ENCODE data around the gene PHLDA1.

PHLDA1 gene

GRCh38 chr12:76031414-76032042, at the start of gene PHLDA1:
Gene PHLDA1, minus strand, starts transcription at chr12:76031776.
- DNase-seq (ENCODE audit: low read depth): peak; percentile 94

GRCh38 chr12:76080729-76081415, 49.3 kb upstream of the PHLDA1 start:
- no peak for DNase-seq (ENCODE audit: low read depth)

DNA sequence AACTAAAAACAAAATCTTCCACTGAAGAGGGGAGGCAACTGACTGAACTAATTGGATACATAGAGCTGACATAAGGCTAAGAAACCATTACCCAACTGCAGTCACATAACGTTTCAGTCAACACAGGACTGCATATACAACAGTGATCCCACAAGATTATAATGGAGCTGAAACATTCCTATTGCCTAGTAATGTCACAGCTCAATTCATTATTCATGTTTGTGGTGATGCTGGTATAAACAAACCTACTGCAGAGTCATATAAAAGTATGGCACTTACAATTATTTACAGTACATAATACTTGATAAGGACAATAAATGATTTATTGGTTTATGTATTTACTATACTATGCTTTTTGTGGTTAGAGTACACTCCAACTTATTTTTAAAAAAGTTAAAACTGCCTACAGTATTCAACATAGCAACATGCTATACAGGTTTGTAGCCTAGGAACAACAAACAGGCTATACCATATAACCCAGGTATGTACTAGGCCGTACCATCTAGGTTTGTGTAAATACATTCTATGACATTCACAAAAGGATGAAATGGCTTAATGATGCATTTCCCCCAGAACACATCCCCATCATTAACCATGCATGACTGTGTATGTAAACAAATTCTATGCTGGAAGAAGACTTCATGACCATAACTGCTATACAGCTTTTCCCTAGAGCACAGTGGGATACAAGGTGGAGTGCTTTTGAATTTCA, 48.6 kb upstream of the PHLDA1 start:
- no peak for DNase-seq (ENCODE audit: low read depth)

GRCh38 chr12:76078748-76079147, 47.2 kb upstream of the PHLDA1 start:
- no peak for DNase-seq (ENCODE audit: low read depth)

GRCh38 chr12:76075448-76075847, 43.9 kb upstream of the PHLDA1 start:
- DNase-seq (ENCODE audit: low read depth): no peak

DNA sequence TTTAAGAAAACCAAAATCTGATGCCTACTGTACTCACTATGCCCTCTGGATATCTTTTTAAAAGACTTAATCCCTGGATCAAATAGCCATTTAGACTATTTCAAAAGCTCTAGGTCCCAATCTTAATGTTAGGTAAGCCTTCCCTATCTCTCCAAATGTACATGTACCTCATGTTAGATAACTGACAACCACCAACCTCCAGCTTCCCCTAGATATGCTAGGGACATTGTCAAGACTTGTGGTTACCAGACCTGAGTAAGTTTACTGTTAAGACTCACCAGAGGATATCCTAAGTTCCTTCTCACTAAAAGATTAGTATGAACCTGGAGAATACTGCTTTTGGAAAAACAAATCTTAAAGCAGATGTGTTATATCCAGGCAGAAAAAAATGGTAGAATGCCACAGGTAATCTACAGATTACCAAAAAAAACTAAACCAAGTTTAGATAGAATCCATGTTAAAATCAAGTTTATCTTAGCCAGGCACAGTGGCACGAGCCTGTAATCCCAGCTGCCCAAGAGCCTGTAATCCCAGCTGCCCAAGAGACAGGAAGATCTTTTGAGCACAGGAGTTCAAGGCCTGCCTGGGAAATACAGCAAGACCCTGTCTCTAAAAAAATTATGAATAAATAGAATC, 43.2 kb upstream of the PHLDA1 start:
- no peak for DNase-seq (ENCODE audit: low read depth)

DNA sequence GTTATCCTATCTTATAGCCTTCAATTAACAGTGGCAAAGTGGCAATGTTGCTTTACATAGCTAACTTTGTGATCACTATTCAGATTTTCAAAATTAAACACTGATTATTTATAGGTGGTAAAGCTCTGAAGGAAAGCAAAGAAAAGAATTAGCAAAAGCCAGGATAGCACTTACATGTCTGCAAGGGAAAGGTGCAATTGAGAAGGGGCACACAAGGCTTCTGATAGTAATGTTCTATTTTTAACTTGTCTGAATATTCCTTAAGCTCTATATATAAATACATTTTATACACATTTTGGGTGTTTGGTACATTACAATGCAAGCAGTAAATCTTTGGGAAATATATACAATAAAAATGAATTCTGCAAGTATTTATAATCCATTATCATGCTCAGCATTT, 42.0 kb upstream of the PHLDA1 start:
- no peak for DNase-seq (ENCODE audit: low read depth)

DNA sequence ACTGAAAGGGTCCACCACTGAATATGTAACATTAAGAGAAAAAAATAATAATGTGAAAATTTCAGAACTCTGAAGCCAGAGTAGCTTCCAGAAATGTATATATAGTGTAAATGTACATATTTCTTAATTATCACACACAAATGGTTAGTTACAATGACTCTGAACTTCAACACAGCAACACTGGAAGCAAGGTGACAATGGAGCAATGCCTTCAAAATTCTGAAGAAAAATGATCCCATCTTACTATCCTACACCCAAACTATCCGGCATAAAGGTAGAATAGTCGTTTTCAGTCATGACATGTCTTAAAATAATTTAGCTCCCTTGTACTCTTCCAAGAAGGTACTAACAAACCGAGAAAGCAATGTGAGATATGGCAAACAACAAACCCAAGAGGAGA, 41.0 kb upstream of the PHLDA1 start:
- DNase-seq (ENCODE audit: low read depth): no peak

GRCh38 chr12:76069339-76069738, 37.8 kb upstream of the PHLDA1 start:
- no peak for DNase-seq (ENCODE audit: low read depth)

DNA sequence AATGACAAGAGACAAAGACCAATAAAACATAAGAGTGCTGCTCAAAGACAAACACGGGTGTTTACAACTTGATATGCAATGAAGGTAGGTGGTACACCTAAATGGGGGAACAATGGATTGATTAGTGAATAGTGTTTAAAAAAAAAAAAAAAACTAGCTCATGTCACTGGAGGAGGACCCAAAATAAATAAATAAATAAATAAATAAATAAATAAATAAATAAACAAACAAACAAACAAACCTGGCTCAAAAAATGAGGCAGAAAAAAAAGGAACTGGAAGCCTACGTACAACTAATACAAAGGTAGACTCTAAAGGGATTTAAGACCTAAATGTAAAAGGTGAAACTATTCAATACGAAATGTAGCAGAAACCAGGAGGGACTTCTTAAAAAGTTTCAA, 34.3 kb upstream of the PHLDA1 start:
- no peak for DNase-seq (ENCODE audit: low read depth)

DNA sequence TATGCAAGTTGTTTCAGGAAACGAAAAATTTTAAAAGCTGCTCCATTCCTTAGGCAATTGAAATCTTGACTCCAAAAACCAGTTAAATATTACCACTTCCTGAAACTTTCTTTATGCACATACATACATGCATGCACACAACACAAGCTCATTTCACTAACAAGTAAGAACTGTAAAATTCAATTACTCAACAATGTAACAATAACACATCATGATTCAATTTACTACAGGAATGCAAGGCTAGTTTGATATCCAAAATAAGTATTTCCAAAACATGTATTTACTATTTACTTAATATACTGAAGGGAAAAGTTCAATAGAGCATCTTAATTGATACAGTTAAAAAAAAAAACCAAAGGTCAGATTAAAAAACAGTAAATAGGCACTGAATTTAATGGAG, 33.3 kb upstream of the PHLDA1 start:
- no peak for DNase-seq (ENCODE audit: low read depth)

DNA sequence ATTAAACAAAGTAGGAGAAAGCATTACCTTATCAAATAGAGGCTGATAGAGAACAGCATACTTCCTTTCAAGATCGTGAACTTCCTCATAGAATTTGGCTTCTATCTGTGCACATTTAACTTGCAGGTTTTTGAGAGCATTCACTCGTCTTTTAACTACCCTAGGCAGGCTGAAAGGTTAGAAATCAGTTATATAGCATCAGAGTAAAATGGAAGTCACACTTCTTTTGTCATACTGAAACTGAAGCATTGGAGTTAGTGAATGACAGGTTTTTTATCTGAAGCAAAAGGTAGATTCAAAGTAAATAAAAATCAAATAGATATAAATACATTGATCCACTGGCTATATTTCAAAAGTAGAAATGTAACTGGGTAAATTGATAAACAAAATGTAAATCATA, 28.5 kb upstream of the PHLDA1 start:
- no peak for DNase-seq (ENCODE audit: low read depth)

DNA sequence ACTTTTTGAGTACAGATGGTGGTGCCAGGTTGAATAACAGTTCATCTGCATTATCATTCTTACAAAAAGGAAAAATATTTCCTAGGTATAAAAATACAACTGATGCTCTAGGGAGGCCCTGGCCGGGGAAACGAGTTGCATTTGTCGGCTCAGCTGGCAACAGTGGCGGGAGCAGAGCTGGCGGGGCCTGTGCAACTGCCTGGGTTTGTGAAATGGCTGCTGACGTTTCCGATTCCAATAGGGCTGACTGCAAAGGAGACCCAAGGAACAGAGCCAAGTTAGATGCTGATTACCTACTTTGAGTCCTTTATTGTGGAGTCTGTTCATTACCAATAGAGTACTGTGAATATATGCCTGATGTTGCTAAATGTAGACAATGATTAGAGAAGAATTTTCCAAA, 25.8 kb upstream of the PHLDA1 start:
- DNase-seq (ENCODE audit: low read depth): no peak

DNA sequence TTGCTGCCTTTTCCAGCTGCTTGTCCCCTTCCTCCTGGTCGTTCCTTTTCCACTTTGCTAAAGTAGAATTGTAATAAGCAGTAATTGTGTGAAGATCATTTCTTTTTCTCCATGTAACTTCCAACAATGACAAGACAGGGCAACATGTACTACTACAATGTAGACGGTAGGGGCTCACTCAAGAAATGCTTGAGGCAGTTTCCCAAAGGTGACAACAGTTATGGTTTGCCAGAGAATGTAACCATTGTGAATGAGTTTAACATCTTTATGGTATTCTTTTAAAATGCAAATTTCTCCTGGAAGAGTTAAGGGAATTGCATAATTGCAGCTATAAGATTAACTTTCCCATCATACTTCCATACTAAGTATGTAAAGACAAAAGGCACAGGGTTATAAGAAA, 23.8 kb upstream of the PHLDA1 start:
- DNase-seq (ENCODE audit: low read depth): no peak

DNA sequence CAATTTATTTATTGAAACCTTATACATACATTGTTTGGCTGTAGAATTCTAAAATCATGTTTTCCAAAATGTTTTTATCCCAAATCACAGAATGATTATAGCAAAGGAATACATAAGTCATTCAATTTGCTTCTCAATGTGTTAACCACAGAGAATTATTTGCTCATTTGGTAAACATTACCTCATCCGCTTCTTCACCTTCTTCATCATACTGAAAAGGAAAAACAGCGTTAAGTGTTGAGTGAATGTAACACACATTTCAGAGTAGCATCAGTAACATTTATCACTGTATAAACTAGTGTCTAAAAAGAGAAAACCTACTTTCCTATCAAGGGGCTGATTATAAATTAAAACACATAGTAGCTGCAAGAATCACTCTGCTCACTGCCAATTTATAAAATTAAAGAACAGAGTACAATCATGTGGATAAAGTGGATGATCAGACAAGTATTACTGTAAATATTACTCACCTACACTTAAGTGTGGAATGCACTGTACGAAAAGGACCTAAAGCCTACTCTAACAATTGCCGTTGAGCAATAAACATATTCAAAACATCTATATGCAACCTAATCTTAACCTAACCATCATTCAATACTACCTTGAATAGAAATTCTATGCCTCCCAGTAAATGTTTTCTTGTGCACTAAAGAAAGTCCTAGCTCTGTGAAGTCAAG, 18.1 kb upstream of the PHLDA1 start:
- DNase-seq (ENCODE audit: low read depth): no peak

DNA sequence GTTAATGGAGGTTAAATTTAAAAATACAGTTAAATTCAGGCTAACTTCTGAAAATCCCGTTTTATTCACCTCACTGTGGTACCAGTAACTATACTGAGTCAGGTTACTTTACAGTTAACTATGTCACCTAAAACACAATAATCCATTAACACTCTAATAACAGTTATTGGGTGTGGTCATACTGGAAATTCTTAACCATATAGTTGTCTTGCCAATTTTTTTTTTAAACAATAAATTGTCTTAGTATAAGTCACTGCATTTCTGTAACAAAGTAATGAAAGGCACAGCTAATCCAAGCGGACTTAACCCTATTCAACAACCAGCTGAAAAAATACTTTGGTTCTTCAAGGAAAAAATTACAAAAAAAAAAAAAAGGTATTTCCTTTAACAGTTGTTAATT, 16.2 kb upstream of the PHLDA1 start:
- DNase-seq (ENCODE audit: low read depth): no peak

DNA sequence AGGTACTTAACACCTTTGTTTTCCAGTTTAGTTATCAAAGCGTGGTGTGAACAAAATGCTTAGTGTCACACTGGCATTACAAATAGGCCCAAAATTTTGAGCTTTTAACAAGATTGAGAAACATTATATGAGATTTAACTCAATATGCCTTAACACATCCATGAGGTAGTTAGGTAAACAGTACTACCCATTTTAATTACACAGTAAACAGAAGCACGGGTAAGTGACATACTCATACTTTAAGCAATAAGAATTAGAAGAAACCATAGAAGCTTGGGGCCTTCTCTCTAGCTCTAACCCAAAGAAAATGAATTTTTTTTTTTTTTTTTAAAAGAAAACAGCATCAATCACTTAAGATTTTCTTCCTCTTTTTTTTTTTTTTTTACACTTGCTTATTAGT, 15.5 kb upstream of the PHLDA1 start:
- DNase-seq (ENCODE audit: low read depth): no peak

- DNase-seq (ENCODE audit: low read depth): no peak
Measured at GRCh38 chr12:76043377-76043776, 11.8 kb upstream of the PHLDA1 start.

- no peak for DNase-seq (ENCODE audit: low read depth)
Measured at GRCh38 chr12:76042147-76042546, 10.6 kb upstream of the PHLDA1 start.

GRCh38 chr12:76041406-76041805, 9.8 kb upstream of the PHLDA1 start:
- no peak for DNase-seq (ENCODE audit: low read depth)

DNA sequence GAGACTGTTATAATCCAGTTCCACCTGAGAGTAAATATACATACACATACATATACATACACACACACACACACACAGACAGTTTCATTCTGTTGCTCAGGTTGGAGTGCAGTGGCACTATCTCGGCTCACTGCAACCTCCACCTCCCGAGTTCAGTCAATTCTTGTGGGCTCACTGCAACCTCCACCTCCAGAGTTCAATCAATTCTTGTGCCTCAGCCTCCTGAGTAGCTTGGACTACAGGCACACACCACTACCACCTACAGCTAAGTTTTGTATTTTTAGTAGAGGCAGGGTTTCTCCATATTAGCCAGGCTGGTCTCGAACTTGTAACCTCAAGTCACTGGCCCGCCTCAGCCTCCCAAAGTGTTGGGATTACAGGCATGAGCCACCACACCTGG, 8.9 kb upstream of the PHLDA1 start:
- DNase-seq (ENCODE audit: low read depth): no peak

GRCh38 chr12:76038176-76038575, 6.6 kb upstream of the PHLDA1 start:
- DNase-seq (ENCODE audit: low read depth): no peak

All from activated T-helper 9 cell treated with anti-CD3 and anti-CD28 coated beads, Interleukin-2, amount 50 U/mL, for 16 hours (primary cell).